ENCODE data around the gene RNF11.

The RNF11 gene

DNA sequence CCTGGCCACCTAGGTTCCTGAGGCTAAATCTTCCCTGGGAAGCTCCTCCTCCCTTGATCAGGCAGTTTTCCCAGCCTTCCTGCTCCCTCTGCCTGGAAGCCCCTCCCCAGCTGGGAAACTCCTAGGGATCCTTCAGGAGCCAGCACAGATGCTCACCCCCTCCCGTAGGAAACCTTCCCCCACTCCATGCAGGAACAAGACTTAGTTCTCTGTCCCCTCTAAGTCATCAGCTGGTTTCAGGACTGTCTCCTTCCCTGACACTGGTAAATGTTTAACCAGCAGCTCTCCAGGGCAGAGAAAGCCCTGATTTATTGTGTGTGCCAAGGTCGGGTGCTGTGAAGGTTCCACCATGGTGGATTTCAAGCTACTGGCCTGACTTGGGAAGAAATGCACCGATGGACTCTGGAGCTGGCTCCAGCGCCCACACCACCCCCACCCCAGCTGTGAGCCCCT lies 69.3 kb downstream of the RNF11 start:
- Histone ChIP-seq H3K36me3 (ENCODE audit: insufficient read depth, low read length) (no peaks in the 10 kb centered on the region), H3K4me1 (ENCODE audit: insufficient read depth, low read length) (no peaks in the 10 kb centered on the region), H2AFZ (ENCODE audit: low read depth, low read length) (no peak overlapping the region), H3K9me3 (ENCODE audit: low read length) (no peaks in the 10 kb centered on the region), H3K4me3 (ENCODE audit: low read length) (no peak overlapping the region), H3K27me3 (ENCODE audit: insufficient read depth, low read length) (peaks cover 9% of the 10 kb centered on the region)

DNA sequence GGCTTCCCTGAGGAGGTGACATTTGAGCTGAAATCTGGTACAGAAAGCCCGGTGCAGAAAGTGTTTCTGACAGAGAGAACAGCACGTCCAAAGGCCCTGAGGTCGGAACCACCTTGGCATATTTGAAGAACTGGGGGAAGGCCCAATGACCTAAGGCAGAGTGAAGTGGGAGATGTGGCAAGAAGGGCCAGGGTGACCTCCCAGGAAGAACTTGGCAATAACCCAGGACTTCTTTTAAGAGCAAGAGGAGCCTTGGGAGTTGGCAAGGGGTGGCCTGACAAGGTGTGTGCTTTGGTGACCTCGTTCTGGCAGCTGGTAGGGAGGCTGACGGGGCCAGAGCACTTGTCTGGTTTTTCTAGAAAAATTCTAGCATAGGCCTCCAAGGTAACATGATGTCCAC lies 70.9 kb downstream of the RNF11 start:
- Histone ChIP-seq H3K36me3 (ENCODE audit: insufficient read depth, low read length) (no peaks in the 10 kb centered on the region), H3K27me3 (ENCODE audit: insufficient read depth, low read length) (peaks cover 12% of the 10 kb centered on the region), H2AFZ (ENCODE audit: low read depth, low read length) (no peak overlapping the region), H3K4me1 (ENCODE audit: insufficient read depth, low read length) (no peaks in the 10 kb centered on the region), H3K9me3 (ENCODE audit: low read length) (no peaks in the 10 kb centered on the region), H3K4me3 (ENCODE audit: low read length) (no peak overlapping the region)

DNA sequence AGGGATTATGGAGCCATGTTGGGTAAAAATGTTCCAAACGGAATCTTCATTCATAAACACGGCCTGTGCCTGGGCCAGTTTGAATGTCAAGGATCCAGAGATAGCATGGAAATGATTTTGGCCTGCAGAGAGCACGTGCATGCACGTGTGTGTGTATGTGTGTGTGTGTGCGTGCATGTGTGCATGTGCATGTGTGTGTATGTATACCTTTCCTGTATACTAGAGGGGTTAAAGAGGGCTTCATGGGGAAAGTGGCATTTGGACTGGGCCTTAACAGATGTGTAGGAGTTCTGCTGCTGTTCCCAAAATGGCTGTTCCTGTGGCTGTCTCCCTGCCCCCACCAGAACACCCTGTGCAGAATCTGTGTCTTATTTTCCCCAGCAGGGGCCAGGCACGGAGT lies 72.6 kb downstream of the RNF11 start:
- no peaks in the 10 kb centered on the region for H3K36me3 ChIP-seq (ENCODE audit: insufficient read depth, low read length)
- H3K4me1 ChIP-seq (ENCODE audit: insufficient read depth, low read length) = no peaks in the 10 kb centered on the region
- H2AFZ ChIP-seq (ENCODE audit: low read depth, low read length) = no peak overlapping the region
- H3K9me3 ChIP-seq (ENCODE audit: low read length) = no peaks in the 10 kb centered on the region
- no peak overlapping the region for H3K4me3 ChIP-seq (ENCODE audit: low read length)
- peaks cover 12% of the 10 kb centered on the region for H3K27me3 ChIP-seq (ENCODE audit: insufficient read depth, low read length)

DNA sequence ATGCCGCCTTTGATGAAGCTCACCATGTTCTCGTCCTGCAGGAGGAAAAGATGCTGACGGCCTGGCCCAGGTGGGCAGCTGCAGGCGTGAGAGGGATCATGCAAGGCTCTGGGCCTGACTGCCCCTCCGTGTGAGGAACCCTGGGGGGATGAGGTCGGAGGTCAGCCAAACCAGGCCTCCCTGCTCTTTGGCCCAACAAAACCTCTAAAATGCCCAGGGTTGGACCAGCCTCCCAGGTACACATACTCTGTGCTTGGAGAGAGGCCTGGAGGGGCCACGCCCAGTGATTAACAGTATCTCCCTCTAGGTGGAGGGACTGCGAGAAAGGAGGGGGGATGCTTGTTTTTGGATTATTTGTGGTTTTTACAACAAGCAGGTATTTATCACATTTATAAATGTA lies 73.2 kb downstream of the RNF11 start:
- Histone ChIP-seq H3K4me1 (ENCODE audit: insufficient read depth, low read length) (no peaks in the 10 kb centered on the region), H2AFZ (ENCODE audit: low read depth, low read length) (no peak overlapping the region), H3K27me3 (ENCODE audit: insufficient read depth, low read length) (peaks cover 12% of the 10 kb centered on the region), H3K4me3 (ENCODE audit: low read length) (no peak overlapping the region), H3K36me3 (ENCODE audit: insufficient read depth, low read length) (no peaks in the 10 kb centered on the region), H3K9me3 (ENCODE audit: low read length) (no peaks in the 10 kb centered on the region)

DNA sequence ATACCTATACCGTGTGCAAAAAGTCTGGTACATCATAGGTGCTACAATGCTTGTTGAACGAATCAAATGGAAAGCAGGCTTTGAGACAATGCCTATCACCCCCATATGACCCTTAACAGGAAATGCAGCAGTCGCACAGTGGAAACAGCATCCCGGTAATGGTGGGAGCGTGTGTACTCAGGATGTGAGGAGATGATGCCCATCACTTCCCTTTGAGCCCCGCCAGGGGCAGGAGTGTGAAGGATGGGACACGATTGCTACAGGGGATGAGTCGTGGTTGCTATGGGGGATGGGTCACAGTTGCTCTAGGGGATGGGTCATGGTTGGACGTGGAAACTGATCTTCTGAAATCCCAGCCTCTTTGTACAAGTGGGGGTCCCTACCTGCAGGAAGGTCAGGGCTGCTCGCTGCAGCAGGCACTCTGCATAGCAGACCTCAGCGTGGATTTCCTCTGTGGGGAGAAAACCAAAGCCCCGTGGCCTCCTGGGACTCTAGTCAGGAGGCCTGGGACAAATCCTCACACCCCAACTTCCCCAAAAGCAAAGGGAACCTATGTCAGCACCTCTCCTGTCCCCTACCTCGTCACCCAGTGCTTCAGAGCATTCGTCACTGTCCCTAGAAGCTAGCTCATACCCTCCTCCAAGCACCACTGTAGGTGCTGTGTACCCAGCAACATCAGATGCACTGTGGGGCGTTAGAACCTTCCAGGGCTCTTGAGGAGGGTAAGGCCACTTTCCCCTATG lies 75.0 kb downstream of the RNF11 start:
- Histone ChIP-seq H3K27me3 (ENCODE audit: insufficient read depth, low read length) (peaks cover 7% of the 10 kb centered on the region), H2AFZ (ENCODE audit: low read depth, low read length) (no peak overlapping the region), H3K4me1 (ENCODE audit: insufficient read depth, low read length) (no peaks in the 10 kb centered on the region), H3K9me3 (ENCODE audit: low read length) (no peaks in the 10 kb centered on the region), H3K4me3 (ENCODE audit: low read length) (no peak overlapping the region), H3K36me3 (ENCODE audit: insufficient read depth, low read length) (no peaks in the 10 kb centered on the region)

DNA sequence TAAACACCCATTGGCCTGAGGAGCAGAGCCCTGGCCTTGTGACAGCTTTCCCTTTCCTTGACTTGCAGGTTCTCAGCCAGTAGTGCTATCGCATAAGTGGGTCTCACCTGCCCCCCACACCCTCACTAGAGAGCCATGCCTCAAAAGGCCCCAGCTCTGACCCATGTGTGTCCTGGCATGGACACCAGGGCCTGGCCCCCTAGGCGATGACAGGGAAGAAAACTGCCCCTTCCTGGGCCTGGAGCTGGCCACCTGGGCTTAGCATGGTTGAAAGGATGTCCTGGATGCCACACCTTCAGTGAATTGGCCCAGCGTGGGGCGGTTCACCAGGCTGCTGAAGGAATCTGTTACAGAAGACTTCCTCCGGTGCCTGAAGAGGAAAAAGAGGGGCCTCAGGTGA lies 75.8 kb downstream of the RNF11 start:
- Histone ChIP-seq H3K4me1 (ENCODE audit: insufficient read depth, low read length) (no peaks in the 10 kb centered on the region), H3K27me3 (ENCODE audit: insufficient read depth, low read length) (peaks cover 7% of the 10 kb centered on the region), H3K9me3 (ENCODE audit: low read length) (no peaks in the 10 kb centered on the region), H3K36me3 (ENCODE audit: insufficient read depth, low read length) (no peaks in the 10 kb centered on the region), H2AFZ (ENCODE audit: low read depth, low read length) (no peak overlapping the region), H3K4me3 (ENCODE audit: low read length) (no peak overlapping the region)

DNA sequence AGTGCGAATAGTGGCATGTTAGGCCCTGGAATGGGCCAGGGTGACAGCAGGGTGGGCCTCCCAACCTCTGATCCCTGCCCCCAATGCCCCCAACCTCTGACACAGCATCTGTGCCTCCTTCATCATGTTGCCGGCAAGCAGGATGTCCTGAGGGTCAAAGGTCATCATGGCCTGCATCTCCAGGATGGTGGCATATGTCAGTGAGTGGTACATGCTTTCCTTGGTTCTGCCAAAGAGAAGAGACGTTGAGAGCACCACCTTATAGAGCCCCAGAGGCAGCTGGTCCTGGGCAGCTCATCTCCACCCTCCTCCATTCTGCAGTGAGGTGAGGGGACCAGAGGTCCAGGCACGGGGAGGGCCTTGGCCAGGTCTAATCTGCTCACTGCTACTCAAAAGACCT lies 76.6 kb downstream of the RNF11 start:
- no peak overlapping the region for H2AFZ ChIP-seq (ENCODE audit: low read depth, low read length)
- H3K4me3 ChIP-seq (ENCODE audit: low read length) = no peak overlapping the region
- no peaks in the 10 kb centered on the region for H3K36me3 ChIP-seq (ENCODE audit: insufficient read depth, low read length)
- no peaks in the 10 kb centered on the region for H3K4me1 ChIP-seq (ENCODE audit: insufficient read depth, low read length)
- H3K9me3 ChIP-seq (ENCODE audit: low read length) = no peaks in the 10 kb centered on the region
- H3K27me3 ChIP-seq (ENCODE audit: insufficient read depth, low read length) = peaks cover 7% of the 10 kb centered on the region

DNA sequence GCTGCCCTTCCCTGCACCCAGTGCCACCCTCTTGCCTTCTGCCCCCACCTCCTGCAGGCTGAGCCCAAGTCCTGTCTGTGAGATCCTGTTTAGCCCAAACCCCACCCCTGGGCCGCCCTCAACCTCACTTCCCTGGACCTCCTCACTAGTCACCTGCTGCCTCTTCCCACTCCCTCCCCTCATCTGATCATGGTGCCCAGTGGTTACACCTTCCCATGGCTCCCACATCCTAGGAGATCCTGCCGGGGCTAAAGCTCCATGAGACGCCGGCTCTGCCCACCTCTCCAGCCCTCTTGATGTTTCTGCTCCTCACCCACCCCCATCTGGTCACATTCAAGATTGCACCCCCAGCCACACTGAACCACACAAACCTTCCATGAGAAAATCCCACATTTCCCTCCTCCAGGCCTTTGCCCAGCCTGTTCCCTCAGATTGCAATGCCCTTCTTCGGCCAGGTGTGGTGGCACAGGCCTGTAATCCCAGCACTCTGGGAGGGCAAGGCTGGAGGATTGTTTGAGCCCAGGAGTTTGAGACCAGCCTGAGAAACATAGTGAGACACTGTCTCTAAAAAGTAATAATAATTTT lies 77.3 kb downstream of the RNF11 start:
- Histone ChIP-seq H3K27me3 (ENCODE audit: insufficient read depth, low read length) (peaks cover 7% of the 10 kb centered on the region), H3K4me1 (ENCODE audit: insufficient read depth, low read length) (no peaks in the 10 kb centered on the region), H3K9me3 (ENCODE audit: low read length) (no peaks in the 10 kb centered on the region), H3K36me3 (ENCODE audit: insufficient read depth, low read length) (no peaks in the 10 kb centered on the region), H3K4me3 (ENCODE audit: low read length) (no peak overlapping the region), H2AFZ (ENCODE audit: low read depth, low read length) (no peak overlapping the region)

DNA sequence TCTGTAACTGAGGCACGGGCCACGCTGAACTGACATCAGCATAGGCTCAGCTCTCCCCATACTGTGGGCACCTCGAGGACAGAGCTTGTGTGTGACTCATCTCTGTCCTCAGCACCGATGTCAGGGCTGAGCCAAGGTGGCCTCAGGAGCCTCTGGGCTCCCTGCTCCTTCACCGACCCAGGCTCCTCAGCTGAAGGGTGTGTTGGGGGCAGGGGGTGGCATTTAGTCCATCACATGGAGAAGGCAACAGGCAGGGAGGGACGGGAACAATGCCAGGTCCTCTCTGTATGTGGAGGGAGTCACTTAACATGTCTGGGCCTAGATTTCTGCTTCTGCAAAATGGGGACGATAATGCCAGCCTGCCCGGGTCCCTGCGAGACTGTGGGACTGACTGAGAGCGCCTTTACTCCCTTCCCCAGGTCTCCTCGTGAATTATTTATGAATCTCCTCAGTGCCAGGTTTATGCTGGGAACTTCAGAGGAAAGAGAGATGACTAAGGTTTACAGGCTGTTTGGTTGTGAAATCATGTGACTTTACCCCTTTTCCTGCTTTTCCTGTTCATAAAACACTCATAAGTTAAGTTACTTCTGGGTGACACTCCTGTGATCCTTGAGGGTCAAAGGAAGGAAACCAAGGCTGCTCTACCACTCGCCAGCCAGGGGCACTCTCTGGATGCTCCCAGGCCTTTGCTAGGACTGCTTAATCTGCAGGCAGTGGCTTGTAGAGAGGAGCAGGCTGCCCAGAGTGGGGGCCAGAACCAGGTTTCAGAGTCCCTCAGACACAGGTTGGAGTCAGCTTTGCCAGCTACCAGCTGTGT lies 78.1 kb downstream of the RNF11 start:
- H3K27me3 ChIP-seq (ENCODE audit: insufficient read depth, low read length) = peaks cover 7% of the 10 kb centered on the region
- H3K4me1 ChIP-seq (ENCODE audit: insufficient read depth, low read length) = no peaks in the 10 kb centered on the region
- H3K9me3 ChIP-seq (ENCODE audit: low read length) = no peaks in the 10 kb centered on the region
- H2AFZ ChIP-seq (ENCODE audit: low read depth, low read length) = no peak overlapping the region
- no peaks in the 10 kb centered on the region for H3K36me3 ChIP-seq (ENCODE audit: insufficient read depth, low read length)
- H3K4me3 ChIP-seq (ENCODE audit: low read length) = no peak overlapping the region

DNA sequence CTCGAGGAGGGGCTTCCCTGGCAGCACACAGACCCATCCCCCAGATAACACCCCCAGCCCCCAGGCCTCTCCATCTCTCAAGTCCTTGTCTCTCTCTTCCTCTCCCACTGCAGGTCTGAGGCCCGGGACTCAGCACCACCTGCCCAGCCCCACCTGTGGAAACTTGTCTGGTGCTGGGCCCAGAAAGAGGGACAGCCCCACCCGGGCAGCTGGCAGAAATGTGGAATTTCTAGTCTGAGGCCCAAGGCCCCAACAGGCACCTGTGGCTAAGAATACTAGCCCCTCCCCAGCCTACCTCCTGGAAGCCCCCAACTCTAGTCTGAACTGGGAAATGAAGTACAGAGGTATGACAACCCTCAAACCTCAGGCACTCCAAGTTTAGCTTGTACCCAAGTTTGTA lies 78.9 kb downstream of the RNF11 start:
- Histone ChIP-seq H3K27me3 (ENCODE audit: insufficient read depth, low read length) (peaks cover 6% of the 10 kb centered on the region), H2AFZ (ENCODE audit: low read depth, low read length) (no peak overlapping the region), H3K36me3 (ENCODE audit: insufficient read depth, low read length) (no peaks in the 10 kb centered on the region), H3K4me1 (ENCODE audit: insufficient read depth, low read length) (no peaks in the 10 kb centered on the region), H3K9me3 (ENCODE audit: low read length) (no peaks in the 10 kb centered on the region), H3K4me3 (ENCODE audit: low read length) (no peak overlapping the region)

DNA sequence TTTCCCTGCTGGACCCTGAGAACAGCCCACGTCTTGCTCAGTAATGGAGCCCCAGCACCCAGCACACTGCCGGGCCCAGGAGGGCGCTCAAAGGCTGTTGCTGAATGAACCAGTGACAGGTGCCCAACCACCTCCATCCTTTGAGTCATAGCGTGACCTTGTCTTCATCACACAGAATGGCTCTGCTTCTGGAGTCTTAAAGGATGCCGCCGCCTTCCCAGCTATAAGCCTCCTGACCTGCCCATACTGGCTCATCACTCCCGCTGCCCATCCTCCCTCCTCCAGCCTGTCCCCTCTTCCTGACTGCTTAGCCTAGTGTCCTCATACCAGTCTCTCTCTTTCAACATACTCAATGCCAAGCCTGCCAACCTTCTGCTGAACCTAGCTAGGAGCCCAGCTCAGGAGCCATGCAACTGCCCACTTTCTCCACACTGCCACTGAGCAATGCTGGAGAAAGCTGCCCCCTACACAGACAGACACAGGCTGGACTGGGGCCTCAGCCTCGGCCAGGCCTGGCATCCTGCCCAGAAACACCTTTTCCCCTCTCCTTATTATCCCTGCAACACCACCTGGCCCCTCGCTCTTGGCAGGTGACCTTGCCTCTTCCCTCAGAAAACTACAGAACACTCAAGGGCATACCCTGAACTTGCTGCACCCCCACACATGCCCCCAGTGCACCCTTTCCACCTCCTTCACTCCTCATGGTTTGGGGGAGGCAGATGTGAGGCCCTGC lies 80.2 kb downstream of the RNF11 start:
- Histone ChIP-seq H2AFZ (ENCODE audit: low read depth, low read length) (no peak overlapping the region), H3K9me3 (ENCODE audit: low read length) (no peaks in the 10 kb centered on the region), H3K36me3 (ENCODE audit: insufficient read depth, low read length) (no peaks in the 10 kb centered on the region)

DNA sequence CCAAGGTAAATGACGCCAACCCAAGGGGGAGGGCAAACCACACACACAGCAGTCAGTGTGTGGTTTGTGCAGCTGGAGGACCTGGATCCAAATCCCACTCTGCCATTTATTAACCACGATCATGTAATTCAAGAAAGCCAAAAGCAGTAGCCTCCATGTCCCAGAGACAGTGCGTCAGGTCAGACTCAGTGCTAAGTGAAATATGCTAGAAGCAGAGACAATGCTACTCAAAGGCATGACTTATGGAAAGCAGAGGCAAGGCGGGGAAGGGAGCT lies 80.7 kb downstream of the RNF11 start:
- Histone ChIP-seq H3K36me3 (ENCODE audit: insufficient read depth, low read length) (no peaks in the 10 kb centered on the region), H3K4me1 (ENCODE audit: insufficient read depth, low read length) (no peaks in the 10 kb centered on the region), H2AFZ (ENCODE audit: low read depth, low read length) (no peak overlapping the region), H3K4me3 (ENCODE audit: low read length) (no peak overlapping the region), H3K9me3 (ENCODE audit: low read length) (no peaks in the 10 kb centered on the region), H3K27me3 (ENCODE audit: insufficient read depth, low read length) (peaks cover 3% of the 10 kb centered on the region)

More for the DNA sequence above, 80.2 kb downstream of the RNF11 start:
- peaks cover 3% of the 10 kb centered on the region for H3K27me3 ChIP-seq (ENCODE audit: insufficient read depth, low read length)
- H3K4me3 ChIP-seq (ENCODE audit: low read length) = no peak overlapping the region
- no peaks in the 10 kb centered on the region for H3K4me1 ChIP-seq (ENCODE audit: insufficient read depth, low read length)

DNA sequence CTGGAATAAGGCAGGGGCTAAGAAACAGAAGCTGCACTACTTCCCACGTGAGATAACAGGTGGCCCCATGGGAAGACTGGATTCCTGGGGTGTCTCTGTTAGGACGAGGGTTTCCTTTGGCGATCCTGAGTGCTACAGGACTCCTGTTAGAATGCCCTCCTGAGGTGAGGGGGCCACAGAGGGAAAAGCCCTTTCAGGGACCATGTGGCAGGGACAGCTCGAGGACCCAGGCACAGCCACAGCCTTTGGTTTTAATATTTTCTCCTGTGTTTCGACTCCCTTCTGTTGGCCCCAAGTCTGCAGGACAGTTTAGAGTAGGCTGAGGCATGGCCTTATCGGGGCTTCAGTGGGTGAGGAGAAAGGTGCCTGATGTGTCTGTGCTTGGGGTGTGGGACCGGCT lies 81.7 kb downstream of the RNF11 start:
- Histone ChIP-seq H2AFZ (ENCODE audit: low read depth, low read length) (no peak overlapping the region), H3K4me3 (ENCODE audit: low read length) (no peak overlapping the region), H3K27me3 (ENCODE audit: insufficient read depth, low read length) (peaks cover 3% of the 10 kb centered on the region), H3K4me1 (ENCODE audit: insufficient read depth, low read length) (no peaks in the 10 kb centered on the region), H3K9me3 (ENCODE audit: low read length) (no peaks in the 10 kb centered on the region), H3K36me3 (ENCODE audit: insufficient read depth, low read length) (no peaks in the 10 kb centered on the region)
